ENCODE results near the gene TMEM198.

Gene TMEM198

DNA sequence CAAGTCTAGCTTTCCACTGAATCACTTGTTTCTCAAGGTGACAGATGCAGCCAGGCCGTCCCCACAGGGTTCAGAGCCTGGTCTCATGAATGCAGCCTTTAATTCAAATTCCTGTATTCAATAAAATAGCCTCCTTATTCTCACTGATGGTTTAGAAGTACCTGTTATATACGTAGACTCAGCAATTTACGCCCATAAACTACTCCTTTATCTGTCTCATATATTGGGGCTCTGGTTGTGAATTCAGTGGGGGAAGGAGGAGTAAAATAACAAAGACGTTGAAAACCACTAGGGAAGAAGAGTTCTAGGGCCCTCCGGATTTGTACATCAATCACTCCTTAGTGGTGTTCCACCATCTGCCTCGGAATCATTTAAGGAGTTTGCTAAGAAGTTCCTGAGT is 25.8 kb downstream of the TMEM198 start:
- Mint-ChIP-seq H3K4me3 (no peak overlapping the region), H3K27me3 (peaks cover 62% of the 10 kb centered on the region), H3K27ac (no peak overlapping the region), H3K36me3 (no peaks in the 10 kb centered on the region), H3K9me3 (no peaks in the 10 kb centered on the region), H3K4me1 (no peaks in the 10 kb centered on the region)
- ATAC-seq = no peak

DNA sequence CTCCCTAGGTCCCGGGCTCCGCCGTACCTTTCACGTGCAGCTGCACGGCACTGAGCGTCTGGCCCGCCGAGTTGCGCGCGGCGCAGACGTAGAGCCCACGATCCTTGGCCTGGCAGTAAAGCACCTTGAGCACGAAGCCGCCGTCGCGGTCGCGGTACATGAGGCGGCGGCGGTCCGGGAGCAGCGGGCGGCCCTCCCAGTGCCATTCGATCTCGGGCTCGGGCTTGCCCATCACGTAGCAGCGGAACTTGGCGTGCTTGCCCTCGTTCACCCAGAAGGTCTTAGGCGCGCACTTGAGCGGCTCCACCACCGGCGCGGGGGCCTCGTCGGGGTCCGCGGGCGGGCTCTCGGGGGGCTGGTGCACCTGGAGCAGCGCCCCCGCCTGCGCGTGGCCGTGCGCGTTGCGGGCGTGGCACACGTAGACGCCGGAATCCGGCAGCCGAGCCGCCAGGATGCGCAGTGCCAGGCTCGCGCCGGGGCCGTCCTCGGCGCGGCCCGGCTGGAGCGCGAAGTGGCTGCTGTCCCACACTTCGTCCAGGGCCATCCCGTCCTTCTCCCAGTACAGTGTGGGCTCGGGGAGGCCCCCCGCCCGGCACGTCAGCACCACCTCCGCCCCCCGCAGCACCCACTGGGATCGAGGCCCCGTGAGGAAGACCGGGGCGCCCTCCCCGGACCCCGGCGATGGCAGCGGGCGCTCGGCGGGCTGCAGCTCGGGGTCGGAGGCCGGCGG is 26.5 kb downstream of the TMEM198 start:
- H3K4me3 Mint-ChIP-seq = peak overlapping the region; percentile 12
- H3K27me3 Mint-ChIP-seq = peaks cover 62% of the 10 kb centered on the region
- H3K4me1 Mint-ChIP-seq = no peaks in the 10 kb centered on the region
- H3K27ac Mint-ChIP-seq = no peak overlapping the region
- ATAC-seq = peak; percentile 5
- H3K9me3 Mint-ChIP-seq = no peaks in the 10 kb centered on the region
- H3K36me3 Mint-ChIP-seq = no peaks in the 10 kb centered on the region

DNA sequence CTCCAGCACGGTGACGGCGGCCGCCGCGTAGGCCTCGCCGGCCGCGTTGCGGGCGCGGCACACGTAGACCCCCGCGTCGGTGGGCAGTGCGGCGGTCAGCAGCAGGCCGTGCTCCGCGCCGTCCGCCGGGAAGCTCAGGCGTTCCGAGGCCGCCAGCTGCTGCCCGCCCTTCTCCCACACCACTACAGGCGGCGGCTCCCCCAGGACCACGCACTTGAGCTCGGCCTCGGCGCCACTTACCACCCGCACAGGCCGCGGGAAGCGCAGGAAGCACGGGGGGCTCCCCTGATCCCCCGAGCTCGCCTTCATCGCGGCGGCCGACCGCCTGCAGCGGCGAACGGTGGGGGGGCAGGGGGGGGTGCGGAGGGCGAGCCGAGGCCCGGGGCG is 27.1 kb downstream of the TMEM198 start:
- H3K27me3 Mint-ChIP-seq = peaks cover 66% of the 10 kb centered on the region
- ATAC-seq = no peak
- H3K4me1 Mint-ChIP-seq = no peaks in the 10 kb centered on the region
- H3K36me3 Mint-ChIP-seq = no peaks in the 10 kb centered on the region
- H3K4me3 Mint-ChIP-seq = no peak overlapping the region
- H3K27ac Mint-ChIP-seq = no peak overlapping the region
- H3K9me3 Mint-ChIP-seq = no peaks in the 10 kb centered on the region

DNA sequence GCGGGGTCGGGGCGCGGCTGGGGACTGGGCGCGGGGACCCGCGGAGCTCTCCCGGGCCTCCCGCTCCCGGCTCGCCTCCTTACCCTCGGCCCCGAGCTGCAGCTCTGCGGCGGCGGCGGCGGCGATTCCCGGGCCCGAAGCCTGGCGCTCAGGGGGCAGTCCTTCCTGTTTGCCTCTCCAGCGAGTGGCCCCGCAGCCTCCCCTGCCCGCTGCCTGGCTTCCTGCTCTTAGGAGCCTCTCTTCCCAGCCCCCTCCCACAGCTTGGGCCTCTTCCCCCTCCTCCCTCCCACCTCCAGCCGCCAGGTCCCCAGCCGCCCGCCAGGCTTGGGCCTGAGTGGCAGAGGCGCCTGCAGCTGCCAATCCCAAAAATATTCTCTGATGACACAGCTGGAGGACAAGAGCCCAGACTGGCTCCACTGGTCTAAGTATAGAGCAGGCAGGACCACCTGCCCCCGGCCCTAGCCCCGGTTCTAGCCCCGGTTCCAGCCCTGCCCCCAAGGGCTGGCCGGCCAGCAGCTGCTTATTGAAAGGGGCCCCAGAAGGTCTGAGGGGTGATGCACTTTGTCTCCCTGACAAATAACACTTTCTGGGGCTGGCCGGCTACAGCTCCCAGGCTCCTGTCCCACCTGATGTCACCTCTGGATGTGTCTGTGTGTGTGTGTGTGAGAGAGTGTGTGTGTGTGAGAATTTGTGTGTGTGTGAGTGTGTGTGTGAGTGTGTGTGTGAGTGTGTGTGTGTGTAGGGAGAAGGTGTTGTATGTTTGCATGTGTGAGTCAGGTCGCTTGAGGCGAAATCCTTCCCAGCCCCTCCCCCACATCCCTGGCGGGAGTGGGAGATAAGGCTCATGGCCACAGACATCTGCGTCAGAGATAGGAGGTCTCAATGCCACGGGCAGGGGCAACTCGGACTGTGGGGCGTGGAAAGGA is 27.7 kb downstream of the TMEM198 start, which contains the start of gene OBSL1:
TSS of gene OBSL1 (minus strand) at position 229 of the 926 bp plus-strand sequence. CDS start 307 bp downstream, outside the sequence.
- Mint-ChIP-seq H3K27ac (no peak within 1 kb of the TSS), H3K27me3 (peaks cover 73% of the 10 kb centered on the region), H3K4me3 (no peak within 1 kb of the TSS), H3K9me3 (no peaks in the 10 kb centered on the region), H3K4me1 (no peaks in the 10 kb centered on the region), H3K36me3 (no peaks in the 10 kb centered on the region)
- no peak for ATAC-seq

DNA sequence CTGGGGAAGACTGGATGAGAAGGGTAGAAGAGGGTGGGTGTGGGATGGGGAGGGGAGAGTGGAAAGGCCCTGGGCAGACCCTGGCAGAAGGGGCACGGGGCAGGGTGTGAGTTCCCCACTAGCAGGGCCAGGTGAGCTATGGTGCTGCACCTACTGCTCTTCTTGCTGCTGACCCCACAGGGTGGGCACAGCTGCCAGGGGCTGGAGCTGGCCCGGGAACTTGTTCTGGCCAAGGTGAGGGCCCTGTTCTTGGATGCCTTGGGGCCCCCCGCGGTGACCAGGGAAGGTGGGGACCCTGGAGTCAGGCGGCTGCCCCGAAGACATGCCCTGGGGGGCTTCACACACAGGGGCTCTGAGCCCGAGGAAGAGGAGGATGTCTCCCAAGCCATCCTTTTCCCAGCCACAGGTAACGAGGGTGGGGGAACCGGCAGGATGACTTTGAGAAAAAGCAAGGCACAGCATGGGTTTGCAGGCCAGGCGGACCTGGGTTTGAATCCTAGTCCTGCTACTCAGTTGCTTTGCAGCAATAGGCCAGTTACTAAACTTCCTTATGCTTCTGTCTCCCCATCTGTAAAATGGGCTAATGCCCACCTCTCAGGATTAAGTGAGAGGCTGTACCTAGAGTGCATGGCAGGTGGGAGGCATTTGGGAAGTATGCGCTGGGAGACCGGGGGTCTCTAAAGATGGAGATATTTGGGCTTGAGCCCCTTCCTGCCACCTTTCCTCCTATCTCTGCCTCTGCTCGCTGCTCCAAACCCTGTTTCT is 28.6 kb downstream of the TMEM198 start, which contains the start of gene INHA:
TSS of gene INHA (plus strand) at position 74 of the 765 bp plus-strand sequence. CDS start at position 139, 65 bp downstream.
- H3K4me3 Mint-ChIP-seq = no peak within 1 kb of the TSS
- H3K4me1 Mint-ChIP-seq = no peaks in the 10 kb centered on the region
- H3K9me3 Mint-ChIP-seq = no peaks in the 10 kb centered on the region
- H3K27ac Mint-ChIP-seq = no peak within 1 kb of the TSS
- ATAC-seq = no peak
- H3K27me3 Mint-ChIP-seq = peaks cover 81% of the 10 kb centered on the region
- H3K36me3 Mint-ChIP-seq = no peaks in the 10 kb centered on the region

DNA sequence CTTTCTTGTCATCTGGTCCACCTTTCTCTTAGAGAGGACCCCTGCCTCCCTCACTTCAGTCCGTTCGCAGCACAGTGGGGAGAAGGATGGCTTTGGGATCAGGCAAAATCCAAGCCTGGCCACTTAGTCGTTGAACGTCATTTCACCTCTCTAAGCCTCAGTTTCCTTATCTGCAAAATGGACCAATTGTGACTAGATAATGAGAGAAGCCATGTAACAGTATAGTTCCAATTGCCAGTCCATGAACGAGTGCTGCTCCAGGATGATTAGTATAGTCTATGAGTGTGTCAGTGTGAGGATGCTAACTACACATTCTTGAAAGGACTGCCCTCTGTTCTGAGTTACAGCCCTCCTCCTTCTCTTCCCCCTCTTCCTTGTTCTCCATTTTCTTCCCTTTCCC is 29.3 kb downstream of the TMEM198 start:
- Mint-ChIP-seq H3K27me3 (peaks cover 77% of the 10 kb centered on the region), H3K36me3 (no peaks in the 10 kb centered on the region), H3K27ac (no peak overlapping the region), H3K4me1 (no peaks in the 10 kb centered on the region), H3K4me3 (no peak overlapping the region), H3K9me3 (no peaks in the 10 kb centered on the region)
- ATAC-seq = no peak

DNA sequence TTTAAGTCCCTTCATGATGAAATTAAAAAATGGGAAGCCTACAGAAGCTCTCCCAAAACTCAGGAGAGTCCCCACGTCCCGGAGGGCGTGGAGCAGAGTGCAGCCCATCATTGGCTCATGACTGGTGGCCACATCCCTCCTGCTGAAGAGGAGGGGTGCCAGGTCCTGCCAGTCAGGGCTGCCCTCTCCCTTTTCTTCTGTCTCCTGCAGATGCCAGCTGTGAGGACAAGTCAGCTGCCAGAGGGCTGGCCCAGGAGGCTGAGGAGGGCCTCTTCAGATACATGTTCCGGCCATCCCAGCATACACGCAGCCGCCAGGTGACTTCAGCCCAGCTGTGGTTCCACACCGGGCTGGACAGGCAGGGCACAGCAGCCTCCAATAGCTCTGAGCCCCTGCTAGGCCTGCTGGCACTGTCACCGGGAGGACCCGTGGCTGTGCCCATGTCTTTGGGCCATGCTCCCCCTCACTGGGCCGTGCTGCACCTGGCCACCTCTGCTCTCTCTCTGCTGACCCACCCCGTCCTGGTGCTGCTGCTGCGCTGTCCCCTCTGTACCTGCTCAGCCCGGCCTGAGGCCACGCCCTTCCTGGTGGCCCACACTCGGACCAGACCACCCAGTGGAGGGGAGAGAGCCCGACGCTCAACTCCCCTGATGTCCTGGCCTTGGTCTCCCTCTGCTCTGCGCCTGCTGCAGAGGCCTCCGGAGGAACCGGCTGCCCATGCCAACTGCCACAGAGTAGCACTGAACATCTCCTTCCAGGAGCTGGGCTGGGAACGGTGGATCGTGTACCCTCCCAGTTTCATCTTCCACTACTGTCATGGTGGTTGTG is 30.9 kb downstream of the TMEM198 start:
- Mint-ChIP-seq H3K9me3 (no peaks in the 10 kb centered on the region), H3K27me3 (peaks cover 70% of the 10 kb centered on the region), H3K4me3 (no peak overlapping the region), H3K27ac (no peak overlapping the region), H3K4me1 (no peaks in the 10 kb centered on the region), H3K36me3 (no peaks in the 10 kb centered on the region)
- ATAC-seq = no peak

DNA sequence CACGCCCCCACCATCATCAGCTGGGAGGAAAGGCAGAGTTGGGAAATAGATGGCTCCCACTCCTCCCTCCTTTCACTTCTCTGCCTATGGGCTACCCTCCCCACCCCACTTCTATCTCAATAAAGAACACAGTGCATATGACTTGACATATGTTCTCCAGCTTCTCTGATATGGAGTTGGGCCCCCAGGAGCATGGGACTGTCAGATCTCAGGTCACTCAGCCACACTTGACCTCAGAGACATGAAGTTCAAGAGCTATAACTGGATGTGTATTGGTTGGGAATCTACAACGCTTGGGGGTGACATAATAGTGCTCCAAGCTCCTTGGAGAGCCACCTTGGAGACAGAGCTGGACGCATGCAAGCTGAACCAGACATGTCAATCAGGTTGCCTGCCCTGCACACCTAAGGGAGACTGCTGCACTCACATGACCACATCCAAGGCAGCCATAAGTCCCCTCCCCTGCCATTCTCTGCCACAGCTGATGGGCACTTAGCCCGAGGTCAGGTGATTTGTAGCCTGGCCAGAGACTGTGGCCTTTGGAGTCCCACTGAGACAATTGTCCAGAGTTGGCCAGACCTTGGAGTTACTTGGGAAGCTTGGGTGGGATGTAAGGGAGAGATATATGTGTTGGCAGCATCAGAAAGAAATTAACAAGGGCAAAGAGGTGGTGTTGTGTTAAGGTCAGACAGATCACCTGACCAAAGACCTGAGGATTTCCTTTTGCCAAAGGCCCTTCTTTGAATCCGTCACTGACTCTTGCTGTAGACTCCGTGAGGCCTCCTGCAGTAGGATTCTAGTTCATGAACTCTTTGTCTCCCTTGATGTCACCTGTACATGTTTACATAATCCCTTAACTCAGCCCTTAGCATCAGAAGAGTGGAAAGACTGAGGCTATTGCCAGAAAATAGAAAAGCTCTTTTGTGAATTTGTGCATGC is 32.0 kb downstream of the TMEM198 start:
- no peak overlapping the region for H3K27ac Mint-ChIP-seq
- H3K27me3 Mint-ChIP-seq = peaks cover 67% of the 10 kb centered on the region
- H3K9me3 Mint-ChIP-seq = no peaks in the 10 kb centered on the region
- no peaks in the 10 kb centered on the region for H3K4me1 Mint-ChIP-seq
- H3K4me3 Mint-ChIP-seq = no peak overlapping the region
- no peak for ATAC-seq
- no peaks in the 10 kb centered on the region for H3K36me3 Mint-ChIP-seq

DNA sequence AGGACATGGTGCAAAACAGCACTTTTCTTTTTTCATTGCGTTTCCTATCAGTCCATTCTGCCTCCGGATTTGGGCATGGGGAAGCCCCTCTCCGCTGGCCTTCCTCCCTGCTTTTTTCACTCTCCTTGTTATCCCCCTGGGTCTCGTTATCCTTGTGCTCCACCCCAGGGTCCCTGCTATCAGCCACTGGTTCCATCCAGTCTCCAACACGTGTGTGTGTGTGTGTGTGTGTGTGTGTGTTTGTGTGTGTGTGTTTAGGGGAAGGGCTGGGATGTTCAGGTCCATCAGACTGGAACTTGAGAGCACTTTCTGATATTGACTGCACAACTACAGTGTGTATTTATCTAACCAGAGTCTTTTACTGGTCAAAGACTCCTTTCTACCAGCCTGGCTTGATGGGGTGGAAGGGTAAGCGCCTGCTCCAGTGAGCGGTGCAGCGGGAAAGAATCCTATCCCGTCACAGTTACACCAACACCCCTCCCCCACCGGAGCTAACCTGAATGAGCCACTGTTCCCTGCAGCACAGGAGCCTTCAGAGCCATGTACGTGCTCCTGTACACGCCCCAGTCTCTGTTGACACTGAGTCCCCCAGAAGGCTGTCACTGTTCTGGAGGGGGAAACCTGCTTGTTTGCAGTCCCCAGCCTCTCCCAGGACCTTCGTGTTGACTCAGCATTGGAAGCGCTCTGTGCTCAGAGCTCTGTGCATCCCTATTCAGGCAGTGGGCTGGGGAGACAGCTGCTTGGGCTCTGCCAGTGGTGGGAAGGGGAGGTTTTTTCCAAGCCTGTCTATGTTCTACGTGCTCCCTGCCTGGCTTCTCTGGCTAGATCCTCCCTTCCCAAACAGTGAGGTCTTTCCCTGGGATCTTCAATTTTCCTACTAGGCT is 32.9 kb downstream of the TMEM198 start:
- no peak overlapping the region for H3K27ac Mint-ChIP-seq
- no peak for ATAC-seq
- peaks cover 62% of the 10 kb centered on the region for H3K27me3 Mint-ChIP-seq
- H3K4me1 Mint-ChIP-seq = no peaks in the 10 kb centered on the region
- H3K4me3 Mint-ChIP-seq = no peak overlapping the region
- H3K36me3 Mint-ChIP-seq = no peaks in the 10 kb centered on the region
- no peaks in the 10 kb centered on the region for H3K9me3 Mint-ChIP-seq

DNA sequence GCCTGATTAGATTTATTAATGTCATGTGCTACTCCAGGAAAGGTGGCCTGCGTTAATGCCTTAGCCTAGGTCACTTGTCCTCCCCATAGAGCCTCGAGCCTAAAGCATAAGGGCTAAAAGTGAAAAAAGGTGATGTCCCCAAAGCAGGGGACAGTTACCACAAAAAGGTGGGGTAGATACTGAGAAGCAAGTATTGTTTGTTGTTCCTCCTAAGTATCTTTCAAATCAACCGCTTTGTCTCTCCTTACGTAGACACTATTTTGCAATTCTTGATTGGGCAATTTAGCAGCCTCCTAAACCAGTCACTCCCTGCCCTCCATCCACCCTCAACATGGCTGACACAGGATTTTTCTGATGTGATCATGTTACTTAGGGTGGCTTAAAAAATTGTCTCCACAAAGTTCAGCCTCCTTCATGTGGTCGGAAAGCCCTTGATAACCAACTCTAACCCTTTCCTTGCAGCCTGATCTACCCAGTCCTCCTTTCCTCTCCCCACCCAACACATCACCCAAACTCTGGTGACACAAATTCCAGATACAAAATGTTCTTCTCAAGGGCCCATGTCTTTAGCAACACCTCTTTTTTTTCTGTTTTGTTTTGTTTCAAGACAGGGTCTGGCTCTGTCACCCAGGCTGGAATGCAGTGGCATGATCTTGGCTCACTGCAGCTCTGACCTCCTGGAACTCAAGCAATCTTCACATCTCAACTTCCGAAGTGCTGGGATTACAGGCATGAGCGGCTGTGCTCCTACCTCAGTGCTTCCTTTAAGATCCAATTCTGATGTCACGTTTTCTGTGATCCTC is 35.2 kb downstream of the TMEM198 start:
- Mint-ChIP-seq H3K4me1 (no peaks in the 10 kb centered on the region), H3K27ac (no peak overlapping the region), H3K9me3 (no peaks in the 10 kb centered on the region), H3K27me3 (peaks cover 41% of the 10 kb centered on the region), H3K4me3 (no peak overlapping the region), H3K36me3 (no peaks in the 10 kb centered on the region)
- no peak for ATAC-seq

DNA sequence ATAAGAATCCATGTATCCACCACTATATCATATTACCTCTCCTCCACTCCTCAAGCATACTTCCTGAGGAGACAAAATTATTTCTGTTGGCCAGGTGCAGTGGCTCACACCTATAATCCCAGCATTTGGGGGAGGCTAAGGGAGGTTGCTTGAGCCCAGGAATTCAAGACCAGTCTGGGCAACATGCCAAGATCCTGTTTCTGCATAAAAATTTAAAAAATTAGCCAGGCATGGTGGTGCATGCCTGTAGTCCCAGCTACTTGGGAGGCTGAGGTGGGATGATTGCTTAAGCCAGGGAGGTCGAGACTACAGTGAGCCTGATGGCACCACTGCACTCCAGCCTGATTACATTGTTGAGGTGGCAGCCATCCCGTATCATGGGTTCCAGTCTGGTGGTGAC is 37.5 kb downstream of the TMEM198 start:
- Mint-ChIP-seq H3K36me3 (no peaks in the 10 kb centered on the region), H3K27me3 (peaks cover 41% of the 10 kb centered on the region), H3K27ac (no peak overlapping the region), H3K9me3 (no peaks in the 10 kb centered on the region), H3K4me1 (no peaks in the 10 kb centered on the region), H3K4me3 (no peak overlapping the region)
- no peak for ATAC-seq

DNA sequence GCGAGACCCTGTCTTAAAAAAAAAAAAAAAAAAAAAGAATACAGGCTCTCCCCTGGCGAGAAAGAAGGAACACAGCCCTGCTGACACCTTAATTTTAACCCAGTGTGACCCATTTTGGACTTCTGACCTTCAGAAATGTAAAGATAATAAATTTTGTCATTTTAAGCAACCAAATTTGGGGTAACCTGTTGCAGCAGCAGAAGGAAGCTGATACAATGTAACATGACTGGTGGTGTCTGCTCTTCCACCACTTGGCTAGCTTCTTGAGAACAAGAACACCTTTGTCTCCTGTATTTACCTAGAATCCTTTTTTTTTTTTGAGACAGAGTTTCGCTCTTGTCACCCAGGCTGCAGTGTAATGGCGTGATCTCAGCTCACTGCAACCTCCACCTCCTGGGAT is 47.3 kb downstream of the TMEM198 start:
- H3K4me3 Mint-ChIP-seq = no peak overlapping the region
- peaks cover 23% of the 10 kb centered on the region for H3K27me3 Mint-ChIP-seq
- no peak for ATAC-seq
- H3K4me1 Mint-ChIP-seq = no peaks in the 10 kb centered on the region
- H3K27ac Mint-ChIP-seq = no peak overlapping the region
- no peaks in the 10 kb centered on the region for H3K9me3 Mint-ChIP-seq
- H3K36me3 Mint-ChIP-seq = no peaks in the 10 kb centered on the region

Measured in stimulated activated memory B cell treated with anti-CD40 and anti-IgM and Interleukin-4, amounts not matched to agents 10 μg/mL and 1 μg/mL and 100 μg/mL, for 72 hours (primary cell).